ENCODE results near the gene CLEC7A. TPM values are rescaled to one million over a fixed set of nuclear protein-coding genes. Genes with fewer than 3 reads are reported as not detected.

The CLEC7A gene
- total and polyA plus RNA-seq, 9 of the 15 experiments (the other 6 are each of a cell fraction or from before 2014, with no cell fraction given) = 0.16 TPM; not detected in 8

- no peak for TF ChIP-seq STAG1 (CRISPR knock-in tag; IDR thresholded peaks at IDR 0.05; ENCODE audit: borderline replicate concordance)
These were observed 42.0 kb downstream of the CLEC7A start (continued) for GRCh38 chr12:10088031-10088430.

DNA sequence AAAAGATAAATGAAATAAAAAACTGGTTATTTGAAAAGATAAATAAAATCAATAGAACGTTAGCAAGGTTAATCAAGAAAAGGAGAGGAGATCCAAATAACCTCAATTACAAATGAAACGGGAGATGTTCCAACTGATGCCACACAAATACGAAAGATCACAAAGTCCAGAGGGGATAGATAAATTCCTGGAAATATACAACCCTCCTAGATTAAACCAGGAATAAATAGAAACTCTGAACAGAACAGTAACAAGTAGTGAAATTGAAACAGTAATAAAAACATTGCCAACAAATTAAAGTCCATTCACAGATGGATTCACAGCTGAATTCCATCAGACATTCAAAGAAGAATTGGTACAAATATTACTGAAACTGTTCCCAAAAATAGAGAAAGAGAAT is 43.6 kb downstream of the CLEC7A start:
- H3K4me1 ChIP-seq (replicated peaks in 1 of 2; ENCODE audit: control insufficient read depth in 2 of 2, insufficient read depth in 2 of 2, low read length in 2 of 2) = no peaks in the 10 kb centered on the region
- no peak overlapping the region for H3K27ac ChIP-seq (ENCODE audit: extremely low read depth, low read depth, low read length)
- in situ Hi-C loops (cut with MboI) = no loop called here
- no peaks in the 10 kb centered on the region for H3K9me1 ChIP-seq (ENCODE audit: control insufficient read depth, insufficient read depth, low read length)
- no peaks in the 10 kb centered on the region for H4K20me1 ChIP-seq (replicated peaks; ENCODE audit: control insufficient read depth, insufficient read depth, low read length)
- no peaks in the 10 kb centered on the region for H3K9me3 ChIP-seq (replicated peaks; ENCODE audit: control insufficient read depth, insufficient read depth, low read depth, low read length)
- TF ChIP-seq TCF7 (IDR thresholded peaks at IDR 0.05; ENCODE audit: borderline replicate concordance) (no peak), ZEB2 (IDR thresholded peaks at IDR 0.05) (no peak), ILK (tag; IDR thresholded peaks at IDR 0.05; ENCODE audit: borderline replicate concordance, low read depth) (no peak), ZNF184 (CRISPR knock-in tag; IDR thresholded peaks at IDR 0.05) (no peak), CSDE1 (IDR thresholded peaks at IDR 0.05) (no peak), RNF2 (IDR thresholded peaks at IDR 0.05) (no peak), KDM4B (IDR thresholded peaks at IDR 0.05; ENCODE audit: borderline replicate concordance in 2 of 2, low read depth in 1 of 2) (no peak), ESRRB (CRISPR knock-in tag; IDR thresholded peaks at IDR 0.05; ENCODE audit: borderline replicate concordance) (no peak), MLX (CRISPR knock-in tag; conservative IDR thresholded peaks at IDR 0.05) (no peak), ZKSCAN3 (CRISPR knock-in tag; IDR thresholded peaks at IDR 0.05) (no peak)
- TF ChIP-seq, protein P1, sequence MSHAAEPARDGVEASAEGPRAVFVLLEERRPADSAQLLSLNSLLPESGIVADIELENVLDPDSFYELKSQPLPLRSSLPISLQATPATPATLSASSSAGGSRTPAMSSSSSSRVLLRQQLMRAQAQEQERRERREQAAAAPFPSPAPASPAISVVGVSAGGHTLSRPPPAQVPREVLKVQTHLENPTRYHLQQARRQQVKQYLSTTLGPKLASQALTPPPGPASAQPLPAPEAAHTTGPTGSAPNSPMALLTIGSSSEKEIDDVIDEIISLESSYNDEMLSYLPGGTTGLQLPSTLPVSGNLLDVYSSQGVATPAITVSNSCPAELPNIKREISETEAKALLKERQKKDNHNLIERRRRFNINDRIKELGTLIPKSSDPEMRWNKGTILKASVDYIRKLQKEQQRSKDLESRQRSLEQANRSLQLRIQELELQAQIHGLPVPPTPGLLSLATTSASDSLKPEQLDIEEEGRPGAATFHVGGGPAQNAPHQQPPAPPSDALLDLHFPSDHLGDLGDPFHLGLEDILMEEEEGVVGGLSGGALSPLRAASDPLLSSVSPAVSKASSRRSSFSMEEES (CRISPR knock-in tag; IDR thresholded peaks at IDR 0.05) = no peak
- TF ChIP-seq, protein P2, sequence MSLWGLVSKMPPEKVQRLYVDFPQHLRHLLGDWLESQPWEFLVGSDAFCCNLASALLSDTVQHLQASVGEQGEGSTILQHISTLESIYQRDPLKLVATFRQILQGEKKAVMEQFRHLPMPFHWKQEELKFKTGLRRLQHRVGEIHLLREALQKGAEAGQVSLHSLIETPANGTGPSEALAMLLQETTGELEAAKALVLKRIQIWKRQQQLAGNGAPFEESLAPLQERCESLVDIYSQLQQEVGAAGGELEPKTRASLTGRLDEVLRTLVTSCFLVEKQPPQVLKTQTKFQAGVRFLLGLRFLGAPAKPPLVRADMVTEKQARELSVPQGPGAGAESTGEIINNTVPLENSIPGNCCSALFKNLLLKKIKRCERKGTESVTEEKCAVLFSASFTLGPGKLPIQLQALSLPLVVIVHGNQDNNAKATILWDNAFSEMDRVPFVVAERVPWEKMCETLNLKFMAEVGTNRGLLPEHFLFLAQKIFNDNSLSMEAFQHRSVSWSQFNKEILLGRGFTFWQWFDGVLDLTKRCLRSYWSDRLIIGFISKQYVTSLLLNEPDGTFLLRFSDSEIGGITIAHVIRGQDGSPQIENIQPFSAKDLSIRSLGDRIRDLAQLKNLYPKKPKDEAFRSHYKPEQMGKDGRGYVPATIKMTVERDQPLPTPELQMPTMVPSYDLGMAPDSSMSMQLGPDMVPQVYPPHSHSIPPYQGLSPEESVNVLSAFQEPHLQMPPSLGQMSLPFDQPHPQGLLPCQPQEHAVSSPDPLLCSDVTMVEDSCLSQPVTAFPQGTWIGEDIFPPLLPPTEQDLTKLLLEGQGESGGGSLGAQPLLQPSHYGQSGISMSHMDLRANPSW (CRISPR knock-in tag; IDR thresholded peaks at IDR 0.05) = no peak
- H3K4me3 ChIP-seq = no peak overlapping the region
- H3K4me2 ChIP-seq (ENCODE audit: insufficient read depth, low read length) = no peak overlapping the region
- no peak for FAIRE-seq
- H3K36me3 ChIP-seq (ENCODE audit: control insufficient read depth, insufficient read depth, low read length) = no peaks in the 10 kb centered on the region
- BruUV-seq (replicated peaks) = no TSS peak
- H3K27me3 ChIP-seq (ENCODE audit: control insufficient read depth in 2 of 2, insufficient read depth in 2 of 2, low read length in 2 of 2) = peaks cover 0 to 5% of the 10 kb centered on the region in 2 experiments; a peak in 2 of 5 replicates
- H2AFZ ChIP-seq (ENCODE audit: low read depth, low read length) = no peak overlapping the region
- no peaks in the 10 kb centered on the region for H3K79me2 ChIP-seq (ENCODE audit: control insufficient read depth, insufficient read depth, low read length)
- H3K9ac ChIP-seq (ENCODE audit: insufficient read depth in 1 of 2, low read depth in 2 of 2, low read length in 2 of 2) = no peak overlapping the region
- ATAC-seq = no peak
- DNase-seq (ENCODE audit: extremely low read depth in 1 of 4, low spot score in 3 of 4) = no peak
- intact Hi-C loops (cut with micrococcal nuclease) = no loop called here
- POLR2A ChIA-PET = no interaction called here
- WGBS (ENCODE audit: insufficient coverage, low coverage, missing lambda C conversion rate) = 0% methylated on average over 3 of the region's 3 CpGs
- CTCF ChIA-PET (ENCODE audit: low intra/inter-chr PET ratio) = no interaction called here

All from K562 (cell line).